HepG2 (cell line): Measurements from ENCODE around the gene LCN1. TPM values are rescaled to one million over a fixed set of nuclear protein-coding genes. Genes with fewer than 3 reads are reported as not detected.

Experiments used
- ATAC-seq: fragments of 200-7000 bp; cut with Tn5 transposase; 3 replicates; pipeline ENCODE4 v1.9.1; 2020; ENCODE audit warnings: mild to moderate bottlenecking, moderate library complexity
- BruUV-seq: library from RNA; stranded (reverse); fragments of 400-500 nt; replicated peaks from 2 replicates; lab custom pipeline; 2021; lab: Mats Ljungman, UMichigan
- CTCF ChIA-PET: fragments of 300-600 bp; formaldehyde crosslinking; extraction: SDS; loops from one replicate; lab custom pipeline; 2021; ENCODE audit warnings: low total read pairs, inconsistent platforms, low intra/inter-chr PET ratio; lab: Yijun Ruan, JAX
- POLR2A ChIA-PET: fragments of 350-600 bp; sonication (Branson Sonifier 250); formaldehyde crosslinking; loops from one replicate; lab custom pipeline; 2020; ENCODE audit warnings: antibody characterized with exemption, inconsistent platforms; lab: Yijun Ruan, JAX
- DNase-seq: peaks from one replicate; pipeline ENCODE4 v3.0.0-alpha.2; 2015; ENCODE audit warnings: low spot score
- FAIRE-seq: peaks from 3 replicates; lab custom pipeline; 2011; peaks lifted over from hg19 to GRCh38; lab: Jason Lieb, UNC
- H2AFZ ChIP-seq: one replicate; pipeline ENCODE4 v1.6.1; 2011; ENCODE audit warnings: low read length, inconsistent platforms
- H3K27ac ChIP-seq: fragments of 300-600 bp; 3 replicates; pipeline ENCODE4 v1.8.0; 2011; ENCODE audit warnings: mixed run types, mild to moderate bottlenecking, mixed read lengths, low read length, inconsistent platforms; ENCODE audit not compliant: insufficient read depth; ENCODE audit errors: extremely low read length
- H3K27me3 ChIP-seq, 2 experiments: fragments of 200-600 bp in 1 of 2; 2 replicates in 1 of 2; 3 replicates in 1 of 2; pipeline versions ENCODE4 v1.6.0 to v1.8.0; 2011; ENCODE audit warnings: low read length in 2 of 2, mild to moderate bottlenecking in 2 of 2, moderate library complexity in 2 of 2, inconsistent platforms in 1 of 2; ENCODE audit not compliant: insufficient read depth in 2 of 2, control insufficient read depth in 1 of 2
- H3K36me3 ChIP-seq, 2 experiments: fragments of 200-600 bp in 1 of 2; replicated peaks in 1 of 2; 2 replicates in 1 of 2; 3 replicates in 1 of 2; pipeline versions ENCODE4 v1.5.1 to v1.8.0; 2011; ENCODE audit warnings: low read length in 2 of 2, inconsistent platforms in 1 of 2; ENCODE audit not compliant: insufficient read depth in 2 of 2, control insufficient read depth in 1 of 2
- H3K4me1 ChIP-seq: 2 replicates; pipeline ENCODE4 v1.5.1; 2012; ENCODE audit warnings: low read length, inconsistent platforms; ENCODE audit not compliant: insufficient read depth
- H3K4me2 ChIP-seq: 2 replicates; pipeline ENCODE4 v1.6.0; 2011; ENCODE audit warnings: low read depth, low read length, inconsistent platforms
- H3K4me3 ChIP-seq, 3 experiments: fragments of 200-600 bp in 1 of 3; sonication (generic), shearing (Covaris generic) in 1 of 3; replicated peaks in 1 of 3; 2 replicates each; pipeline ENCODE4 v1.5.1; 2011 to 2016; ENCODE audit warnings: low read length in 3 of 3, inconsistent platforms in 2 of 3, low read depth in 2 of 3, mild to moderate bottlenecking in 2 of 3, control low read depth in 1 of 3, mixed read lengths in 1 of 3; ENCODE audit not compliant: insufficient read depth in 1 of 3
- H3K79me2 ChIP-seq: one replicate; pipeline ENCODE4 v1.6.1; 2011; ENCODE audit warnings: low read length, inconsistent platforms; ENCODE audit not compliant: insufficient read depth
- H3K9ac ChIP-seq: 2 replicates; pipeline ENCODE4 v1.6.0; 2011; ENCODE audit warnings: mild to moderate bottlenecking, low read depth, low read length, inconsistent platforms; ENCODE audit not compliant: insufficient read depth
- H3K9me3 ChIP-seq: 2 replicates; pipeline ENCODE4 v1.5.1; 2012; ENCODE audit warnings: mild to moderate bottlenecking, low read length
- H4K20me1 ChIP-seq: 2 replicates; pipeline ENCODE4 v1.6.0; 2011; ENCODE audit warnings: inconsistent platforms, mild to moderate bottlenecking, low read length, moderate library complexity; ENCODE audit not compliant: insufficient read depth
- CC2D1A ChIP-seq: sonication (generic); formaldehyde crosslinking; IDR thresholded peaks from 2 replicates; pipeline ENCODE4 v1.8.1; 2023; ENCODE audit warnings: mild to moderate bottlenecking, missing genetic modification reagents
- HES4 ChIP-seq: sonication (generic); formaldehyde crosslinking; IDR thresholded peaks from 2 replicates; pipeline ENCODE4 v1.9.0; 2021; ENCODE audit warnings: mild to moderate bottlenecking, missing genetic modification reagents, borderline replicate concordance
- POLR2A ChIP-seq, 2 experiments: IDR thresholded peaks; 2 replicates each; pipeline ENCODE4 v1.6.1; 2011; ENCODE audit warnings: low read depth in 2 of 2, low read length in 2 of 2, mild to moderate bottlenecking in 1 of 2, moderate library complexity in 1 of 2; ENCODE audit not compliant: insufficient read depth in 1 of 2
- RBFOX2 ChIP-seq: fragments of 200-400 bp; formaldehyde crosslinking; IDR thresholded peaks from 2 replicates; pipeline ENCODE4 v1.6.1; 2017; ENCODE audit warnings: low read depth, mild to moderate bottlenecking, low read length
- YEATS4 ChIP-seq: sonication (generic); formaldehyde crosslinking; IDR thresholded peaks from 2 replicates; pipeline ENCODE4 v1.4.0; 2020; ENCODE audit warnings: missing genetic modification reagents, borderline replicate concordance
- YY1 ChIP-seq: IDR thresholded peaks from 2 replicates; pipeline ENCODE4 v1.6.1; 2011; ENCODE audit warnings: low read length, low read depth, moderate library complexity, mild to moderate bottlenecking; ENCODE audit not compliant: insufficient read depth, insufficient replicate concordance
- ZNF224 ChIP-seq: sonication (generic); formaldehyde crosslinking; IDR thresholded peaks from 2 replicates; pipeline ENCODE4 v1.5.0; 2020; ENCODE audit warnings: mild to moderate bottlenecking, missing genetic modification reagents
- ZNF768 ChIP-seq: sonication (generic); formaldehyde crosslinking; IDR thresholded peaks from 2 replicates; pipeline ENCODE4 v1.4.0; 2020; ENCODE audit warnings: missing genetic modification reagents
- WGBS: methylation state at CpG from one replicate; pipeline ENCODE4 v1.1.6; 2017; ENCODE audit warnings: low lambda C conversion rate; 5-methylcytosine and 5-hydroxymethylcytosine counted together
- in situ Hi-C: cut with HindIII; loops from 2 replicates; pipeline ENCODE4 v1.10.0; 2017; ENCODE audit warnings: low pct_unique_long_range_greater_than_20kb; ENCODE audit not compliant: extremely low pct_ligation_motif_present
- intact Hi-C: fragments of 100-400 bp; cut with micrococcal nuclease; formaldehyde crosslinking; loops from one replicate; pipeline ENCODE4 v1.10.0; 2022; ENCODE audit not compliant: unreplicated experiment
- polyA plus RNA-seq, 8 experiments: library from polyadenylated mRNA; depleted of rRNA in 3 of 8; stranded (reverse) in 7 of 8; unstranded in 1 of 8; fragments of >200 nt; fragmentation: Illumina TruSeq in 4 of 8; extraction: Trizol in 4 of 8; gene quantifications; 2 replicates each; pipeline versions ENCODE4 v1.2.1 to v1.2.3, GENCODE V29; 2011 to 2016; ENCODE audit warnings: low read depth in 4 of 8, missing spikeins in 1 of 8, mixed read lengths in 1 of 8; ENCODE audit not compliant: insufficient read depth in 1 of 8
- total RNA-seq, 5 experiments: library from RNA; depleted of rRNA; stranded (reverse); fragments of >200 nt; fragmentation: Illumina TruSeq; extraction: Trizol; gene quantifications; 2 replicates each; pipeline ENCODE4 v1.2.3, GENCODE V29; 2016; ENCODE audit warnings: low read depth in 1 of 5
- TF ChIP-seq, protein P1 (sequence below): sonication (generic); formaldehyde crosslinking; conservative IDR thresholded peaks from 2 replicates; pipeline ENCODE4 v1.8.1; 2023; ENCODE audit warnings: missing genetic modification reagents
- TF ChIP-seq, protein P2 (sequence below): sonication (generic); formaldehyde crosslinking; IDR thresholded peaks from 2 replicates; pipeline ENCODE4 v1.5.0; 2020; ENCODE audit warnings: mild to moderate bottlenecking, missing genetic modification reagents
- TF ChIP-seq, protein P3 (sequence below): sonication (generic); formaldehyde crosslinking; IDR thresholded peaks from 2 replicates; pipeline ENCODE4 v1.5.0; 2020; ENCODE audit warnings: mild to moderate bottlenecking, missing genetic modification reagents, borderline replicate concordance
- TF ChIP-seq, protein P4 (sequence below): IDR thresholded peaks from 2 replicates; pipeline ENCODE4 v1.6.1; 2012; ENCODE audit warnings: inconsistent platforms
- TF ChIP-seq, protein P5 (sequence below): sonication (generic); formaldehyde crosslinking; IDR thresholded peaks from 2 replicates; pipeline ENCODE4 v1.5.0; 2020; ENCODE audit warnings: mild to moderate bottlenecking, missing genetic modification reagents, moderate library complexity

Gene LCN1
- total and polyA plus RNA-seq, 2 of the 13 experiments (the other 11 are each of a cell fraction or from before 2014, with no cell fraction given), result not detected

DNA sequence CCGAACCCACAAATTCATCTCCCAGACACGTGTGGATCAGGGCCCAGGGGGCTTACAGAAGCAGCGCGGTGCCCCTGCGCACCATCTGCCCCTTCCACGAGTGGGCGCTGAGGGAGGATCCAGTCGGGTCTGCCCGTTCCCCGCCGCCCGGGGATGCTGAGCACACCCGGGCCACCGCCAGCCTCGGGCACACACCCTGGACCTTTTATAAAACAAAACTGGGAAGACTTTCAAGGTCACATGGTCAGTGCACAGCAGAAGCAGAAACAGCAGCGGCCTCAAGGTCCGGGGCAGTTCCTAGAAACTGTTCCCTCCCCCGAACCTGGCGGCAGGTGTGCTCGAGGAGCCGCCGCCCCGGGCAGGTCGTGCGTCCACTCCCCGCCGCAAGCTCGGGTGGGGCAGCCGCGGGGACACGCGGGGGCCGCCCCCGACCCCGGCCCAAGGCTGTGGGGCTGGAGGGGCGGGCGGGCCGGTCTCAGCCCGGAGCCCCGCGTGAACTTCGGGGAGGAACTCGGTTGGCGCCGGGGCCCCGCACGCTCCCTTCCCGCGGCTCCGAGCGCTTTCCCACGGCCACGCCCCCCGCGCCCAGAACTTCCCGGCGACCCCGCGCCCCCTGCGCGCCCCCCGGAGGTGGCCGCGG lies 42.3 kb upstream of the LCN1 start:
- POLR2A ChIA-PET, result no interaction called here
- peak overlapping the region; percentile 72 for H3K9ac ChIP-seq
- peaks cover 49% of the 10 kb centered on the region for H3K4me1 ChIP-seq
- peaks cover under 1 to 8% of the 10 kb centered on the region in 2 experiments; a peak in 4 of 5 replicates for H3K36me3 ChIP-seq
- intact Hi-C loops, result no loop called here
- CTCF ChIA-PET, result no interaction called here
- peaks cover 16% of the 10 kb centered on the region for H3K79me2 ChIP-seq
- FAIRE-seq (no peak), DNase-seq (peak; percentile 45), ATAC-seq (peak; percentile 58)
- H3K4me3 ChIP-seq, result peak overlapping the region; percentile 55 to 97 (median 71)
- BruUV-seq, result no TSS peak
- H3K4me2 ChIP-seq, result peak overlapping the region; percentile 72
- H3K27ac ChIP-seq, result peak overlapping the region; percentile 58
- no peaks in the 10 kb centered on the region; a peak in 1 of 5 replicates for H3K27me3 ChIP-seq
- peaks cover 4% of the 10 kb centered on the region for H4K20me1 ChIP-seq
- H2AFZ ChIP-seq, result no peak overlapping the region
- in situ Hi-C loops, result no loop called here
- H3K9me3 ChIP-seq, result no peaks in the 10 kb centered on the region
- 0% methylated on average over 10 of the region's 64 CpGs for WGBS
- TF ChIP-seq POLR2A (IDR thresholded peaks at IDR 0.05; ENCODE audit: insufficient read depth in 1 of 2, low read depth in 2 of 2, low read length in 2 of 2), result 0 out of 4 replicates have a peak, but pooled peaks of 1 of the 2 experiments have one; percentile 30
- TF ChIP-seq, protein P1, sequence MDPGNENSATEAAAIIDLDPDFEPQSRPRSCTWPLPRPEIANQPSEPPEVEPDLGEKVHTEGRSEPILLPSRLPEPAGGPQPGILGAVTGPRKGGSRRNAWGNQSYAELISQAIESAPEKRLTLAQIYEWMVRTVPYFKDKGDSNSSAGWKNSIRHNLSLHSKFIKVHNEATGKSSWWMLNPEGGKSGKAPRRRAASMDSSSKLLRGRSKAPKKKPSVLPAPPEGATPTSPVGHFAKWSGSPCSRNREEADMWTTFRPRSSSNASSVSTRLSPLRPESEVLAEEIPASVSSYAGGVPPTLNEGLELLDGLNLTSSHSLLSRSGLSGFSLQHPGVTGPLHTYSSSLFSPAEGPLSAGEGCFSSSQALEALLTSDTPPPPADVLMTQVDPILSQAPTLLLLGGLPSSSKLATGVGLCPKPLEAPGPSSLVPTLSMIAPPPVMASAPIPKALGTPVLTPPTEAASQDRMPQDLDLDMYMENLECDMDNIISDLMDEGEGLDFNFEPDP, result 0 out of 2 replicates have a peak, but pooled peaks have one; percentile 51
- TF ChIP-seq YY1, result peak; percentile 13
- TF ChIP-seq, protein P2, sequence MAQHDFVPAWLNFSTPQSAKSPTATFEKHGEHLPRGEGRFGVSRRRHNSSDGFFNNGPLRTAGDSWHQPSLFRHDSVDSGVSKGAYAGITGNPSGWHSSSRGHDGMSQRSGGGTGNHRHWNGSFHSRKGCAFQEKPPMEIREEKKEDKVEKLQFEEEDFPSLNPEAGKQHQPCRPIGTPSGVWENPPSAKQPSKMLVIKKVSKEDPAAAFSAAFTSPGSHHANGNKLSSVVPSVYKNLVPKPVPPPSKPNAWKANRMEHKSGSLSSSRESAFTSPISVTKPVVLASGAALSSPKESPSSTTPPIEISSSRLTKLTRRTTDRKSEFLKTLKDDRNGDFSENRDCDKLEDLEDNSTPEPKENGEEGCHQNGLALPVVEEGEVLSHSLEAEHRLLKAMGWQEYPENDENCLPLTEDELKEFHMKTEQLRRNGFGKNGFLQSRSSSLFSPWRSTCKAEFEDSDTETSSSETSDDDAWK (CRISPR knock-in tag), result no peak
- peak; percentile 46; the same call in 1 of the 2 replicates for TF ChIP-seq YEATS4 (CRISPR knock-in tag)
- TF ChIP-seq, protein P3, sequence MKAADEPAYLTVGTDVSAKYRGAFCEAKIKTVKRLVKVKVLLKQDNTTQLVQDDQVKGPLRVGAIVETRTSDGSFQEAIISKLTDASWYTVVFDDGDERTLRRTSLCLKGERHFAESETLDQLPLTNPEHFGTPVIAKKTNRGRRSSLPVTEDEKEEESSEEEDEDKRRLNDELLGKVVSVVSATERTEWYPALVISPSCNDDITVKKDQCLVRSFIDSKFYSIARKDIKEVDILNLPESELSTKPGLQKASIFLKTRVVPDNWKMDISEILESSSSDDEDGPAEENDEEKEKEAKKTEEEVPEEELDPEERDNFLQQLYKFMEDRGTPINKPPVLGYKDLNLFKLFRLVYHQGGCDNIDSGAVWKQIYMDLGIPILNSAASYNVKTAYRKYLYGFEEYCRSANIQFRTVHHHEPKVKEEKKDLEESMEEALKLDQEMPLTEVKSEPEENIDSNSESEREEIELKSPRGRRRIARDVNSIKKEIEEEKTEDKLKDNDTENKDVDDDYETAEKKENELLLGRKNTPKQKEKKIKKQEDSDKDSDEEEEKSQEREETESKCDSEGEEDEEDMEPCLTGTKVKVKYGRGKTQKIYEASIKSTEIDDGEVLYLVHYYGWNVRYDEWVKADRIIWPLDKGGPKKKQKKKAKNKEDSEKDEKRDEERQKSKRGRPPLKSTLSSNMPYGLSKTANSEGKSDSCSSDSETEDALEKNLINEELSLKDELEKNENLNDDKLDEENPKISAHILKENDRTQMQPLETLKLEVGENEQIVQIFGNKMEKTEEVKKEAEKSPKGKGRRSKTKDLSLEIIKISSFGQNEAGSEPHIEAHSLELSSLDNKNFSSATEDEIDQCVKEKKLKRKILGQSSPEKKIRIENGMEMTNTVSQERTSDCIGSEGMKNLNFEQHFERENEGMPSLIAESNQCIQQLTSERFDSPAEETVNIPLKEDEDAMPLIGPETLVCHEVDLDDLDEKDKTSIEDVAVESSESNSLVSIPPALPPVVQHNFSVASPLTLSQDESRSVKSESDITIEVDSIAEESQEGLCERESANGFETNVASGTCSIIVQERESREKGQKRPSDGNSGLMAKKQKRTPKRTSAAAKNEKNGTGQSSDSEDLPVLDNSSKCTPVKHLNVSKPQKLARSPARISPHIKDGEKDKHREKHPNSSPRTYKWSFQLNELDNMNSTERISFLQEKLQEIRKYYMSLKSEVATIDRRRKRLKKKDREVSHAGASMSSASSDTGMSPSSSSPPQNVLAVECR (CRISPR knock-in tag), result peak; percentile 36; the same call in 1 of the 2 replicates
- no peak for TF ChIP-seq HES4 (CRISPR knock-in tag)
- TF ChIP-seq CC2D1A (CRISPR knock-in tag), result no peak
- TF ChIP-seq, protein P4, sequence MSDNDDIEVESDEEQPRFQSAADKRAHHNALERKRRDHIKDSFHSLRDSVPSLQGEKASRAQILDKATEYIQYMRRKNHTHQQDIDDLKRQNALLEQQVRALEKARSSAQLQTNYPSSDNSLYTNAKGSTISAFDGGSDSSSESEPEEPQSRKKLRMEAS, result peak; percentile 19; the same call in 1 of the 2 replicates
- peak; percentile 68; the same call in 1 of the 2 replicates for TF ChIP-seq RBFOX2
- TF ChIP-seq, protein P5, sequence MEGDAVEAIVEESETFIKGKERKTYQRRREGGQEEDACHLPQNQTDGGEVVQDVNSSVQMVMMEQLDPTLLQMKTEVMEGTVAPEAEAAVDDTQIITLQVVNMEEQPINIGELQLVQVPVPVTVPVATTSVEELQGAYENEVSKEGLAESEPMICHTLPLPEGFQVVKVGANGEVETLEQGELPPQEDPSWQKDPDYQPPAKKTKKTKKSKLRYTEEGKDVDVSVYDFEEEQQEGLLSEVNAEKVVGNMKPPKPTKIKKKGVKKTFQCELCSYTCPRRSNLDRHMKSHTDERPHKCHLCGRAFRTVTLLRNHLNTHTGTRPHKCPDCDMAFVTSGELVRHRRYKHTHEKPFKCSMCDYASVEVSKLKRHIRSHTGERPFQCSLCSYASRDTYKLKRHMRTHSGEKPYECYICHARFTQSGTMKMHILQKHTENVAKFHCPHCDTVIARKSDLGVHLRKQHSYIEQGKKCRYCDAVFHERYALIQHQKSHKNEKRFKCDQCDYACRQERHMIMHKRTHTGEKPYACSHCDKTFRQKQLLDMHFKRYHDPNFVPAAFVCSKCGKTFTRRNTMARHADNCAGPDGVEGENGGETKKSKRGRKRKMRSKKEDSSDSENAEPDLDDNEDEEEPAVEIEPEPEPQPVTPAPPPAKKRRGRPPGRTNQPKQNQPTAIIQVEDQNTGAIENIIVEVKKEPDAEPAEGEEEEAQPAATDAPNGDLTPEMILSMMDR (CRISPR knock-in tag), result peak; percentile 55
- no peak for TF ChIP-seq ZNF224
- TF ChIP-seq ZNF768 (CRISPR knock-in tag), result peak; percentile 71
